Epidermal melanocyte (primary cell): ENCODE data around the gene ARHGAP23.

Experiments
- DNase-seq: peaks from one replicate; pipeline ENCODE4 v3.0.0; 2011; ENCODE audit warnings: low spot score; ENCODE audit not compliant: insufficient read length

The ARHGAP23 gene

DNA sequence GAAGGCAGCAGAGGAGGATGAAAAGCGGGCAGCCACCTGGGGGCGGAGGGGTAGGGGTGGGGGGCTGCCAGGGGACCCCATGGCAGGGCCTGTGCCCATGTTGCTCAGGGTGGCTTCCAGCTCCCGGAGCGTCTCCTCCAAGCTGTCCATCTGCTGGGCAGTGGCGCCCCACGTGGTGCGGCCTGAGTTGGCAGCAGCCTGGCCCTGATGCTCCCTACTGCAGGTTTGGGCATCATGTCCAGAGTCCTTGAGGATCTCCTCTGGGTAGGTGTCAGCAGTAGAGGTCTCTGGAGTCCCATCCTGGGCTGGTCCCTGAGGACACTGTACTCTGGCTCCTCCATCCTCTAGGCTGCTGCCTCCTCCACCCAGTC is 116.6 kb downstream of the ARHGAP23 start:
- no peak for DNase-seq

GRCh38 chr17:38545531-38546225 is 117.4 kb downstream of the ARHGAP23 start:
- DNase-seq, result no peak

DNA sequence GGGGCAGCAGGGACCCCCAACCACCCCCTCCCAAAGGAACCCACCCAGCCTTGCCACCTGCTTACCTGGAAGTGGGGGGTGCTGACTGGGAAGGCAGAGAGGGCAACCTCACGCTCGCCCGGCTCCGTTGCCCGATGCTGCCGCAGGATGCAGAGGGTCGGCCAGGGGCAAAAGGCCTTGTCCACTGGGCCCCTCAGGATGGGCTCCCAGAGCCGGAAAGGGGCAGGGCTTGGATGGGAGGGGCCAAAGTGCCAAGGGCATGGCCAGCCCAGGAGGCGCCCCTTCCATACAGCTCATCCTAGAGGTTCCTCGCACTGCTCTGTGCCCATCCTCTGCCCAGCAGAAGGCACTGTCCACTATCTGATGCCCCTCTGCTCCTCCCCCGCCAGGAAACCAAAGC is 118.1 kb downstream of the ARHGAP23 start:
- DNase-seq, result no peak

GRCh38 chr17:38547444-38547843 is 119.2 kb downstream of the ARHGAP23 start:
- DNase-seq, result no peak

GRCh38 chr17:38549285-38549684 is 121.0 kb downstream of the ARHGAP23 start:
- no peak for DNase-seq

- no peak for DNase-seq
These were observed 122.4 kb downstream of the ARHGAP23 start for GRCh38 chr17:38550661-38551060.

DNA sequence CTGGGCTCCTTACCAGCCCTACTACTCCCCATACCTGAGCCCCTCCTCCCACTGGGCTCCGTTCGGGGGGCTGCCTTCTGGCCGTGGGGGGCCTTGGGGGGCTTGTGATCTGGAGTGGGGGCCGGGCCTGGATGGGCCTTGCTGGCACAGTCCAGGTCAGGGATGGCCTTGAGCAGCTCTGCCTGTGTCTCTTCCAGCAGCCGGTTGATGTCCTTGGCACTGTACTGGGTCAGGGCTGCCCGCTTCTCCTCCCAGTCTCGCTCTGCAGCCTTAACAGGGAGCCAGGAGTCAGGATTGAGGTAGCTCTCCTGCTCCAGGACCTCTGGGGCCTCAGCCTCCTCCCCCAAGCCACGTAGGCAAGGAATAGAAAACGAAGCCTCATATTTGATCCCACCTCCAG is 122.9 kb downstream of the ARHGAP23 start:
- no peak for DNase-seq

GRCh38 chr17:38552343-38552742 is 124.1 kb downstream of the ARHGAP23 start:
- no peak for DNase-seq

GRCh38 chr17:38554430-38555350 is 126.4 kb downstream of the ARHGAP23 start:
- no peak for DNase-seq

DNA sequence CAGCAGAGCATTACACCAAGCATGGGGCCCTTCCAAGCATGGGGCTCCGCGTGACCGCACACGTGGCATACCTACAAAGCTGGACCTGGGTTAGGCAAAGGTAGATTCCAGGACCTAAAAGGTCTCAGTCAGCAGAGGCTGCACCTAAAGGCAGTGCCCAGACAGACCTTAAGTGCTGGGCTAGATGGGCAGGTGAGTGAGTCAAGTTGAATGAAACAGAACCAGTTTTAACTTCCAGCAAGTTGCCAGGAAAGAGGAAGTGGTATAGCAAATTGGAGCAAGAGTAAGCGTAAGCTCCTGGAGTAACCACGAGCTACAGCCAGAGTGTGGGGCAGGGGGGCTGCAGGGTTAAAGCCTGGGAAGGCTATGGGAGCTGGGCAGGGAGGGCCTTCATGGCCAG is 128.0 kb downstream of the ARHGAP23 start:
- no peak for DNase-seq

- DNase-seq, result no peak
These were observed 129.1 kb downstream of the ARHGAP23 start for GRCh38 chr17:38557396-38557795.

DNA sequence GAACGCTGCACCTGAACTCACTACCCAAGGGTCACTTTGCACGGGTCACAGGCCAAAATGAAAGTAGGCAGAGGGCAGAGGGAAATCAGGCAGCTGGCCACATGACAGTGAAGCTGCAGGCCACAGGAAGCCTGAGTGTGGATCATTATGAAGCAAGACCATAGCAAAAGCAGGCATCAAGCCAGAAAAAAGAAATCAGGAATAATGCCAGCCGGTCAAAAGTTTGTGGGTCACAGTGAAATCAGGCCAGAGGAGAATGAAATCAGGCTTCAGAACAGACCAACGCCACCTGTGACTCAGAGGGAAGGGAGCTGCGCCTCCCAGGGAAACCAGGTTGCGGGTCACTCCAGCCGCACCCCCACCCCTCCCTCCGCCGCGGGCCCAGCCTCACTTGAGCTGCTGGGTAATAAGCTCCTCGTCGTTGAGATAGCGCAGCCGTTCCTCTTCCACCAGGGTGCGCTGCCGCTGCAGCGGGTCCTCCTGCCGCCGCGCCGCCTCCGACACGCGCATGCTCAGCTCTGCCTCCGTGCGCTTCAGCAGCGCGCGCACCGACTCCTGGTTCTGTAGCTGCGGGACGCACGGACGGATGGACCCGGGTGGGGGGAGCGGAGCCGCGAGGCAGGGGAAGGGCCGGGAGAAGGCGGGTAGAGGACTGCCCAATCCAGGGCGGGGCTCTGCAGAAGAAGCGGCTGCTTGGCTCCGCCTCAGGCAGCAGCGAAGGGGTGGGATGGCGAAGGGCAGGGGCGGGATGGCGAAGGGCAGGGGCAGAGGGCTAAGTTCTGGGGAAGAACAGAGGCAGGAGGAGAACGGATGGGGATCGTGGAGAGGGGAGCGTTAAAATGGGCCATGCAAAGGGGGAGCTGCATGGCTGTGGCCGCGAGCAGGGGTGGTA is 129.8 kb downstream of the ARHGAP23 start:
- peak; percentile 95 for DNase-seq

GRCh38 chr17:38558728-38559050 is 130.4 kb downstream of the ARHGAP23 start:
- no peak for DNase-seq

DNA sequence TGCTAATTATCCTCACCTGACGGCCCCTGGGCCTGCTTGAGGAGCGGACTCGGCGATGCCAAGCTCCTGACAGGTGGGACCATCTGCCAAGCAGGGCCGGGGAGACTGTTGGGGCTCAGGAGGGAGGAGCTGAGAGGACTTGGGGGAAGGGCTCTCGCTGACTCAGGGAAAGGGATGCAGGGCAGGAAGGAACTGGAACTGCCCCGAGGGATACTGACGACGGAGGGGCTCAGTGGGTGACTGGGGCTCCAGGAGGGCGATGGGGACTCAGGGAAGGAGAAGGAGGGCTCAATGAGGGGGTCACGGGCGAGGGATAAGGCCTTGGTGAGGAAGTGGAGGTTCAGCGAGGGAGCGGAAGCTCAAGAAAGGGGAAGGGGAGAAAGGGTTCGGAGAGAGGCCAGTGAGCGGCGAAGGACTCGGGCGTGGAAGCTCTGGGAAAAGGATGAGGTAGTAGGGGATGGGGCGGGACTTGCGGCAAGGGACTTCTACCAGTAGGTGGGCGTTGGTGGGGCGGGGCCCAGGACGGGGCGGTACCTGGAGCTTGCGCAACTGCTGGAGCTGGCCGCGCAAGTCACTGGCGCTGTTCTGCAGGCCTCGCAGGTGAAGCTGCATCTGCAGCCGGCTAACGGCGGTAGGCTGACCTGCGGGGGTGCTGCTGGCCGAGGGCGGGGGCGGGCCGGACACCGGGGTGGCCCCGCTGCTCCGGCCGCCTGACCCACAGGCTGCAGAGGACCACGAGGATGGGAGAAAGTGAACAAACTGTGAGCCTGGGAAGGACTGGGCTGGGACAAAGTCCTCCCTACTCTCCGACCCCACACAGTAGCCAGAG is 131.0 kb downstream of the ARHGAP23 start:
- DNase-seq, result no peak

- no peak for DNase-seq
These were observed 131.6 kb downstream of the ARHGAP23 start for GRCh38 chr17:38559880-38560230.

DNA sequence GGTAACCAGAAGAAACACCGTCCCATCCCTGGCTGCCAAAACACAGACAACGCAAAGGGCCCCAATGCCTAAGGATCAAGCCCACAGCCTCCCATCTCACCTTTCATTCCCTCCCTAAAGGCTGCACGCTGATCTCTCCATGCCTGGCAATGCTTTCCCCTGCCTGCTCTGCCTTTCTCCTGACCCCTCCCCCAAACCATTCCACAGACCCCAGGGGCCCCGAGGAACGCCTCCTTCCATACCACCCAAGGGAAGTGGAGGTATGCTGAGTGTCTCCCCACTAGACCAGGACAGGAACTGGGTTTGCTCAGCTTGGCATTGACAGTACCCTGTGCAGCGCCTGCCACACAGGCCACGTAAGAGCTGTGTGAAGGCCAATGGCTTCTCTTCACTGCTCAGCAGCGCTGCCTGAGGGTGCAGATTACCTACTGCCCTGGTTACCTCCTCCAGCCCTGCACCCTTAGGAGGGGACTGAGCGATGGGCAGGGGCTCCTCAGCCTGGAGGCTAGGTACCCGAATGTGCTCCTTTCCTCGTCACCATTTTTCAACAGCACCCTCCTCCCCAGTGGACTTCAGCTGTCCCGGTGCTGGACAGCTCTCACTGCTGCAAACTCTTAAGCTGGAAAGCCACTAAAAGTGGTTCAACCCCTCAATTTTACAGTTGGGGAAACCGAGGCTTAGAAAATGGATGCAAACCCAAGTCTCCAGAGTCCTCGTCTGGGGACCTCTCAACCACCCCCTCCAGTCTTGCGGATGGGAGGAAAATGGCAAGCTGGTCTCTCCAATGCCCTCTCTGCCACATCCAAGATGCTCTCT is 132.4 kb downstream of the ARHGAP23 start:
- no peak for DNase-seq

GRCh38 chr17:38561416-38562214 is 133.4 kb downstream of the ARHGAP23 start:
- no peak for DNase-seq
